GM21576 (cell line): Measurements from ENCODE around the gene U2AF1L4.

ENCODE experiments used
- ATAC-seq: cut with Tn5 transposase; IDR thresholded peaks from one replicate; pipeline ENCODE4 v1.9.1; 2021; ENCODE audit warnings: mild to moderate bottlenecking, moderate library complexity; ENCODE audit not compliant: unreplicated experiment

Gene U2AF1L4

GRCh38 chr19:35745328-35746086, at the start of gene U2AF1L4, which contains the start of gene PSENEN:
TSS of gene U2AF1L4 (minus strand) at chr19:35745418. CDS start at chr19:35745391, 27 bp downstream.
TSS of gene PSENEN (plus strand) at chr19:35745651. CDS start at chr19:35745931, 280 bp downstream.
- ATAC-seq = peak; percentile 36

- no peak for ATAC-seq
Measured at GRCh38 chr19:35793381-35794165, 48.4 kb upstream of the U2AF1L4 start.

GRCh38 chr19:35792888-35793287, 47.7 kb upstream of the U2AF1L4 start:
- no peak for ATAC-seq

GRCh38 chr19:35792312-35792711, 47.1 kb upstream of the U2AF1L4 start:
- no peak for ATAC-seq

GRCh38 chr19:35791814-35792279, 46.6 kb upstream of the U2AF1L4 start:
- no peak for ATAC-seq

GRCh38 chr19:35790981-35791813, 46.0 kb upstream of the U2AF1L4 start:
- no peak for ATAC-seq

GRCh38 chr19:35789978-35790944, 45.0 kb upstream of the U2AF1L4 start:
- no peak for ATAC-seq

- ATAC-seq = no peak
Measured at GRCh38 chr19:35789195-35789977, 44.2 kb upstream of the U2AF1L4 start.

GRCh38 chr19:35788205-35788960, 43.2 kb upstream of the U2AF1L4 start:
- no peak for ATAC-seq

GRCh38 chr19:35787227-35787799, 42.1 kb upstream of the U2AF1L4 start:
- ATAC-seq = no peak

GRCh38 chr19:35786299-35787160, 41.3 kb upstream of the U2AF1L4 start:
- ATAC-seq = no peak

GRCh38 chr19:35785339-35785627, 40.1 kb upstream of the U2AF1L4 start:
- ATAC-seq = no peak

- no peak for ATAC-seq
Measured at GRCh38 chr19:35784503-35785338, 39.5 kb upstream of the U2AF1L4 start.

- no peak for ATAC-seq
Measured at GRCh38 chr19:35783469-35784434, 38.5 kb upstream of the U2AF1L4 start.

GRCh38 chr19:35782589-35782988, 37.4 kb upstream of the U2AF1L4 start:
- no peak for ATAC-seq
